ENCODE measurements around the gene THSD4.
A peak's percentile ranks its signal among the peaks of the same experiment; 100 is the strongest.

Gene THSD4
- total RNA-seq = 0 to 0.22 (median 0.04) reads per million in 3 experiments

DNA sequence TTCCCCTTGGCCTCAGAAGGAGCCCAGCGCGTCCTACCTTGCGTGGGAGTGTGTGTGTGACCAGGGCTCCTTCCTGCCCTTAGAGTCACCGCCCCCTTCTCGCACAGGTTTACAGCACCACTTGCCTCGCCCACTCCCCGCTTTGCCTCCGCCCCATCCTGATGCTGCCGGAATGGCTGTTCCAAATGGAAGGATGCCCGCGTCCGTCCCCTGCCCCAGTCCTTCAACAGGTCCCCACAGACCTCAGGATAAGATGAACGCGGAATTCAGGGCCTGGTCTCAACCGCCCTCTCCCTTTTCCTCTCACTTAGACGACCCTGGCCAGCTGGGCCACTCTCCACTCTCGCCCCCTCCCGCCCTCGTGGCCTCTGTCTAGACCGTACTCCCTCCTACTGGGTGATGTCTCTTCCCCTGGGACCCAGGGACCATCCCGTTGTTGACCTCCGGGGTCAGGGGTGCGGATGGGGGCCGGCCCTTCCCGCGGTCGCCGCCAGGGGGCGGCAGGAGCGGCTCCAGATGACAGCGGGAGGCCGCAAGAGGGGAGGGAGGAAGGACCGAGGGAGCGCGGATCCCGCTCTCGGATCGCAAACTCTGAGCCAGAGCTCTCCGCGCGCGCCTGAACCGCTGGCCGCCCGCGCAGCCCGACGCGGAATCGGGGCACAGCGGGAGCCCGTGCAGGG lies at the start of gene THSD4:
TSS of gene THSD4 (plus strand) at position 585 of the 680 bp plus-strand sequence.
- DNase-seq = peak; percentile 18

DNA sequence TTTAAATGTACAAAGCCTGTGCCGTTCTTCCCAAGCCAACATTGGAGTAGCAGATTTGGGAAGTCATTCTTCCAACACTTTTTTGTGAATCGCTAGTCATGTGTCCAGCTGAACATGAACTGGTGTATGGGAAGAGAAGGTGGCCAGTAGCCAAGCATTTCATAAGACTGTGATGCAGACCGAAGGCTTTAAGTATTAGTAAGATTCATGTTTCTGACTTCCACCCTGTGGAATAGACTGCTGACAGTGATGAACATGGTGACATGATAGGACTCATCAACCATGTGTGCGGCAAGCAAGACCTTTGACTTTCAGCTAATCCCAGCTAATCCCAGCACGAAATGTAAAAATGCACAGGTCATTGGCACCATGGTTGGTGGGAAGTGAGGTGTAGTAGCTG lies 48.3 kb upstream of the THSD4 start:
- no peak for DNase-seq

DNA sequence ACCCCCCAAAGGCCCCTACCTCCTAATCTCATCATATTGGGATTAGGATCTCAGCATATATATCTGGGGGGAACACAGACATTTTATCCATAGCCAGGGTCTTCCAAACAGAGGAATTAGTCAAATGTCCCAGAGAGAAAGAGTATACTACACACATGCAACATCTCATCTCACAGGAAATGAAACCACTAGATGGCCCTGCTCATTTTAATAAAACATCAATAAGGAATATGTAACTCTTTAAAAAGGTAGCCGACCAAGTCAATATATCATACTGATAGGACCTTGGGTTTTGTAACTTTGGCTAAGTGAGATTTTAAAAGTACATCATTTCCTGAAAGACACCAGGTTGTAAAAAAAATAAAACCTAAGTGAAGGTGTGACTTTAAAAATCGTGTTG lies 45.6 kb upstream of the THSD4 start:
- DNase-seq = no peak

DNA sequence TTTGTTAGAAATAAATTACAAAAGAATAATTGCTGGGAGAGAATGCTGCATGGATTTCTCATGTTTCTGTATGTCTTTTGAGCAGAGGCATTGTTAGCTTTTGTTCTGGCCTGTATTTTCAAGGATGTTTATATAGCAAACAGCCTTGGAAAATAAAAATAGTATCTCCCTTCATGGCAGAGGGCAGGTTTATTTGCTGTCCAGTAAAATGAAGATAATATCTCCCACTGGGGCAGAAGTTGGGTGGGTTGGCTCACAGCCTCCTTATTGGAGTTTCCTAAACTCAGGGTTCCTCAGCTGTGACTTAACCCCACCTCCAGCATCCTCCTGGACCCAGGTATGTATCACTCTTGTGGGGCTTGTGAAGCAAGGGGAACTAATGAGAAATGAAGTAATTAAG lies 43.7 kb upstream of the THSD4 start:
- DNase-seq = no peak

DNA sequence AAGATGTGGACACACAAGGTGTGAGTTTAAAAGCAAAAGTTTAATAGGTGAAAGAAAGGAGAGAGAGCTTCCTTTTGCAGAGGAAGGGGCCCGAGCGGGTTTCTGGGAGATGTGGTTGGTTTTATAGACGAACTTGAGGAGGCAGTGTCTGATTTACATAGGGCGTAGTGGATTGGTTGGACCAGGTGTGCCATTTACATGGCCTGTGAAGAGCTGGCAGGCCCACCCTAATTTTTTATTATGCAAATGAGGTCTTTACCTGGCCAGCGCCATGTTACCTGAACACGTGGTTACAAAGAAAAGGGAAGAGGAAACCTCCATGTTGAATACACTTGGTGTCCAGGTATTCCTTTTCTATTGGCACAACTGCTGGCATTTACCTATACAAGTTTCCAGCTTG lies 42.8 kb upstream of the THSD4 start:
- DNase-seq = no peak

DNA sequence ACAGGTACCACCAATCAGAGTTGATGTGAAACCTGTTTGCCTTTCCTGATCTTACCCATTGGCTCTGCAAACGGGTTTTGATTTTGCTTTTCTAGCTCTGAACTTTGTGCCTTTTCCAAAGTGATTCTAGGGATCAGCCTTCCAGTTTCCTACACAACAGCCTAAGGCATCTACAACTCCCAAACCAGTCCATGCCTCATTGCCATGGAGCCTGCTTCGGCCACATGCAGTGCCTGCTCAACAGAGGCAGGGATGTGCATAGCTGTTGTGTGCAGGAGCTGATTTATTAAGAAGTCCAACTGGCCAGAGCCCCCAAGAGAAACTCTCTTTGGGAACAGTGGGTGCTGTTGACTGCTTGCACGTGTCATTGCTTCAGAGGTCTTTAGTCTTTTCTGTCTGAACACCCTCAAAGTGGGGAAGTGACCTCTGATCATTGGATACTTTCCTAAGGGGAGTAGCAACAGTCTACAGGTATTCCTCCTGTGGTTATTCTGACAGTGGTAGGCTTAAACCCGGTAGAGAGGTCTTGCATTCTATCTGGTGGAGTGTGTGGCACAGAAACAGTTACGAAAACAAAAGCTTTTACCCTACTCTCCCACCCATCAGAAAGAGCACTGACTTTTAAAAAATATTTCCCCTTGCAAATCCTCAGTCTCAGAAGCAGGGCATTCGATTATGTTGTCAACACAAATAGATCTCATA lies 36.6 kb upstream of the THSD4 start:
- DNase-seq = no peak

DNA sequence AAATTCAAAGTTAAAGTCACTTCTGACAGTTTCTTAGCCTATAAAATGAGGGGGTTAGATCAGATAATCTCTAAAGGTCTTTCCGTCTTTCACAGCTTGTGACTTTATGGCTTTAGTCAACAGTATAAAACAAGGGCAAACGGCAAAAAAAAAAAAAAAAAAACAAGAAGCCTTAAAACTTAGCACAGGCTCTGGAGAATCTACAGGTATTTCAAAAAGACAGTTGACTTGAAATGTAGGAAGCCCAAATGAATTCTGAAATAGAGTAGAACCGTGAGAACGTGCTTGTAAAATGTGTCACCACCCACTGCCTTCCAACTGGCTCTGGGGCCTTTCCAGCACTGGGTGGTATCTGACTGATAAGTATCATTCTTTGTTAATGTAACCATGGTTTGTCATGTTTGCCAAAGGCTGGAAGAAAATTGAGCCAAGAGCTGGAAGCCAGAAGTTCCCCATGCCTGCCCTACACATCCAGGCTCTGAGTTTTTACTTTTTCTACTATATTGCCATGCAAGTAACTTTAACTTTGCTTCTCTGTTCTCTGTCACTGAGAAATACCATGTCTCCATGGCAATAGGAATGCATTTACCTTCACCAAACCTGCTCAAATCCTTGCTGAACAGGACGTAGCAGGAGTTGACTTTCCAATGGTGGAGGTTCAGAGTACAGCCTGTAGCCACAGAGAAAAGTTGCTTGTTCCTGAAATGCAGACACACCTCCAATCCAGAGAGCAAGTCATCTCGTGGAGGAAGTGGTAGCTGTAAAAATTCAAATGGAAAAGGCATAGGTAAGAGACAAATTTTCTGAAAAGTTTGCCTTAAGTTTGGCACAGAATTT lies 35.8 kb upstream of the THSD4 start:
- DNase-seq = no peak

DNA sequence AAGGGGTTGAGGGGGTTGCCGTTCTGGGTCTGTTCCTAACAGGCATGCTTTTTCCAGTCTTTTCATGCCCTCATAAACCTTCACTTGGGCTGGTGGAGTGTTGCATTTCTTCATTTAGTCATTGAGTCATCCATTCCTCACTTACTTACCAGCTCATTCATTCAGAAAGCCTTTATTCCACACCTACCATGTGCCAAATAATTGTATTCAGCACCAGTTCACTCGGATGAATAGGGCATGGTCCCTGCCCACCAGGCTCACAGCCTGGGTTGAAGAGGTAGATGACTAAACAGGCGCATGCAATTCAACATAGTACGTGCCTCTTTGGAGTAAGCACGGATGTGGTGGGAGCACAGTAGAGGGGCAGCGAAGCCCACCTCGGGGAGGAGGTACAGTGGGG lies 35.1 kb upstream of the THSD4 start:
- DNase-seq = no peak

DNA sequence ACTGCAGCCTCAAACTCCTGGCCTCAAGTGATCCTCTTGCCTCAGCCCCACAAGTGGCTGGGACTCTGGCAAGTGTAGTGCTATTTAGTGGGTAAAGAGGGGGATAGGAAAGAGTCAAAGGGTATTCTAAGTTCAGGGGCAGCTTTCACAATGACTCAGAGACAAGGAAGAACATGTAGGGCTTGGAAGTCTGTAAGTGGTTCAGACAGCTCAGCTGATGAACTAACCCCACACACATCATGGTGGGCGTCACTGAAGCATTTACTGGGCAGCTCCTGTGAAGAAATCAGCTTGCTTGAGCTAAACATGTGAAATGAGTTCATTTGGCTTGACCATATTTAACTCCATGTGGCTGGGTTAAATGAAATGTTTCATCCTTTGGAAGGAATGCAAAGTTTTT lies 34.6 kb upstream of the THSD4 start:
- no peak for DNase-seq

DNA sequence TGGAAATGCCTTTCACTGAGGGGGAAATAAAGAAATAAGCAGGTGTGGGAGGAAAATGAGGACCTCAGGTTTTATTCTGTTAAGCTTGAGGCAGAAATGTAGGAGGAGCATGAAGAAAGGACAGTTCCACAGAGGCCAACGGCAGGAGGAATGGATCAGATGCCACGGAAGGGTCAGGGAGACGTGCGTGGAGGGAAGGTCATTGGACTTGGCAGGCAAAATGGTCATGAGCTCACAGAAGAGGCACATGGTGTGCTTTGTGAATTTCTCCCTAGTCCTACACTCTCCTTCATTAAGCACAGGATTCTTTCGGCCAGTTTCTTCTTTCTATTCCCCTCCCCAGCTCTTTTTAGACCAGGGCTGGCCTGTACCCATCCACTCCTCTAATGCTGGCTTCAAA lies 32.5 kb upstream of the THSD4 start:
- DNase-seq = no peak

DNA sequence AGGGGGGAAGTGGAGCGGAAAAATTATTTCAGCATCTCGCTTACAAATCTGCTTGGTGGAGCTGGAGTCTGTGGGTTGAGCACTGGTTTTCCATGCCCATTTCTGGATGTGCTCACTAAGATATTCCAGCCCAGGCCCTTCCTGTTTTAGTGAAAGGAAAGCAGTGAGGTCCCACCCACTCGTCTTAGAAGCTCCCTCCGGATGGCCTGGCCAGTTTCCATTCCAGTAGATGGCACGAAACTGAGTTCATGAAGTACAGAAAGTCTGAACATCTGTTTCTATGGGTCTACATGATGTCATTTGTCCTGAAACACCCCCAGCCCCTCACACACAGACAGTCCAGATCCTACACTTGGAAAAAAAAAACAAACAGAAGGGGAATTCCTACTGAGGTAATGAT lies 31.9 kb upstream of the THSD4 start:
- DNase-seq = no peak

DNA sequence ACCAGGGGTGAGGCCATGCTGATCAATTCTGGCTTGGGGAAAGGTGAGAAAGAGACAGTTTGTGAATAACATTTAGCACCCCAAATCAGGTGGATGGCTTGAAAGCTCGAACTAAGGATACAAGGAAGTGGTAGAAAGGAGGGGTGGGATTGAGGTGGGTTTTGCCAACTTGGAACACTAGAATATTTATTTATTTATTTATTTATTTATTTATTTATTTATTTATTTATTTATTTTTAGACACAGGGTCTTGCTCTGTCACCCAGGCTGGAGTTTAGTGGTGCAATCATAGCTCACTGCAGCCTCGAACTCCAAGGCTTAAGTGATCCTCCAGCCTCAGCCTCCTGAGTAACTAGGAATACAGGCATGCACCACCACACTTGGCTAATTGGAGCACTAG lies 31.0 kb upstream of the THSD4 start:
- no peak for DNase-seq

DNA sequence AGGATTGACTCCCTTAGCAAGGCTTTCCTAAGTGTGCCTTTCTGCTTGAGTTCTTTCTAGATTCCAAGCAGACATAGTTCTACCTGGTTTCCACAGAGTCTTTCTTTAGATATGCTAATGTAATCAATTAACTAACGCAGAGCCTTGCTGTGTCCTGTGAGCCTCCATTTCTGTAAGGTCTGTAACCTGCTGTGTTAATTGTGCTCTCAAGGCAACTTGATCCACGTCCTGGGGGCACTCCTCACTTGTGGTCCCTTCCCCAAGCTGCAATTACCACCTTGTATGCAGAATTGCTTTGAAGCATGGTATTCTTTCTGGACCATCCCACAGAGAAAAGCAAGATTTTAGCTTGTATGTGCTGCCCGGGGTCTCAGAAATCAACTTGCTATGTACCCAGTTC lies 29.5 kb upstream of the THSD4 start:
- DNase-seq = no peak

DNA sequence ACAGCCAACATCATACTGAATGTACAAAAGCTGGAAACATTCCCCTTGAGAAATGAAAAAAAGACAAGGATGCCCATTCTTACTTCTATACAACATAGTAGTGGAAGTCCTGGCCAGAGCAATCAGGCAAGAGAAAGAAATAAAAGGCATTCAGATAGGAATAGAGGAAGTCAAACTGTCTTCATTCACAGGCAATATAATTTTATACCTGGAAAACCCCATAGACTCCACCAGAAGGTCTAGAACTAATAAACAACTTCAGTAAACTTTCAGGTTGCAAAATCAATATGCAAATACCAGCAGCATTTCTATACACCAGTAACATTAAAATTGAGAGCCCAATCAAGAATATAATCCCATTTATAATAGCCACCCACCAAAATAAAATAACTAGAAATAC lies 27.1 kb upstream of the THSD4 start:
- no peak for DNase-seq

DNA sequence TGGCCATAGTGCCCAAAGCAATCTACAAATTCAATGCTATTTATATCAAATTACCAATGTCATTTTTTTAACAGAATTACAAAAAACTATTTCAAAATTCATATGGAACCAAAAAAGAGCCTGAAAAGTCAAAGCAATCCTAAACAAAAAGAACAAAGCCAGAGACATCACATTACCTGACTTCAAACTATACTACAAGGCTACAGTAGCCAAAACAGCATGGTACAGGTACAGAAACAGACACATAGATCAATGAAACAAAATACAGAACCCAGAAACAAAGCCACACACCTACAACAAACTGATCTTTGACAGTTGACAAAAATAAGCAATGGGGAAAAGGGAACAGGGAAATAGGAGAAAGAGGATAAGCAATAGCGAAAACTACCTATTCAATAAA lies 26.6 kb upstream of the THSD4 start:
- no peak for DNase-seq

DNA sequence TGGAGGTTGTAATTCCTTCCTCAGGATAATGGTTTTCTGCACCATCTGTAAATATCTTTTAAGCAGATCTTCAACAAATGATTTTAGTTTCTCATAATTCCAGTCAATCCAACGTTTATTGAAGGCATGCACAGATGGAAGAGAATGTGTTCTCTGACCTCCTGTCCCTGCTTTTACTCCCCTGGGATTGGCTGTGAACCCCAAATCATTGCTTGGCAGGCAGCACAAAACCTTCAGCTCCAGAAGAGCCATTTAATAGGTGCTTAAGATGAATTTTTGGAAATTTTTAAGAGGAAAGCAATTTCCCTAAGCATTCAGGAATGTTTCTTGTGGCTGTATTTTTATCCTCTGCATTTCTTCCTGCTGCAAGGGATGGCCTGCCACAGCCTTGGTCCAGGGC lies 25.5 kb upstream of the THSD4 start:
- DNase-seq = no peak

DNA sequence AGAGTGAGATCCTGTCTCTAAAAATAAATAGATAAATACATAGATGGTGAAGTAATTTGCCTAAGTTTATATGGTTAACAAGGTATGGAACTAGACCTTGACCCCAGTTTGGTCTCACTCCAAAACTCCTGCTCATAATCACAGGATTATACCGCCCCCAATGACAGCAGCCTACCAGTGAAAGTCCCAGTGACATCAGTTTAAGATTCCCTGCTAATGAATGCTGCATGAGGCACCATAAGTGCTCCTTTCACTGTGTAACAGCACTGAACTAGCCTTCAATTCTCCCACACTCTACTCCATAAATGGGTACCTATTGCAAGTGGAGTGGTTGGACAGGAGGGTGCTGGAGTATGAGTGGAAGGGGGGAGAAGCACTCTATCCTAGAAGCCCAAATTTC lies 23.7 kb upstream of the THSD4 start:
- no peak for DNase-seq

DNA sequence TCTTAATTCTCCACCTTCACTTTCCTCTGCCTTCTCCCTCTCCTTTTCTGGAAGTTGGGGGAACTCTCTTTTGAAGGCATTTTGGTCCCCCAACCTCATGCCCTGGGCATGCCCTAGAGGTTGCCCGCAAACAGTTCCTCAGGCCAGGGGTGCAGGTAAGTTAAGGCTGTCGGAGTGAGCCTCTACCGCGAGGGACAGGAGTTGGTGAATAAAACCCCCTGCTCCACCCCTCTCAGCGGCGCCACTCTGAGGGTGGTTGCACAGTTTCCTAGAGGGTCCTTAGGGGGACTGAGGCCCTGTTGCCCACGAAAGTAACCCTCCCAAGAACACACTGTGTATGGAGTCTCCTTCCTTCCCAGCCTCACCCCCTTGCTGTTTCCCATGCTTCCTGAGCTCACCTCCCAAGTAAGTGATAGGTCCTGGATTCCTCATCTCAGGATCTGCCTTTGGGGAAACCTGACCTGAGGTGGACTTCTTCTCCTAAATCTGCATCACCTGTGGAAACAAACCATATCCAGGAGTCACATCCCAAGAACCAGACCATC lies 23.1 kb upstream of the THSD4 start:
- no peak for DNase-seq

DNA sequence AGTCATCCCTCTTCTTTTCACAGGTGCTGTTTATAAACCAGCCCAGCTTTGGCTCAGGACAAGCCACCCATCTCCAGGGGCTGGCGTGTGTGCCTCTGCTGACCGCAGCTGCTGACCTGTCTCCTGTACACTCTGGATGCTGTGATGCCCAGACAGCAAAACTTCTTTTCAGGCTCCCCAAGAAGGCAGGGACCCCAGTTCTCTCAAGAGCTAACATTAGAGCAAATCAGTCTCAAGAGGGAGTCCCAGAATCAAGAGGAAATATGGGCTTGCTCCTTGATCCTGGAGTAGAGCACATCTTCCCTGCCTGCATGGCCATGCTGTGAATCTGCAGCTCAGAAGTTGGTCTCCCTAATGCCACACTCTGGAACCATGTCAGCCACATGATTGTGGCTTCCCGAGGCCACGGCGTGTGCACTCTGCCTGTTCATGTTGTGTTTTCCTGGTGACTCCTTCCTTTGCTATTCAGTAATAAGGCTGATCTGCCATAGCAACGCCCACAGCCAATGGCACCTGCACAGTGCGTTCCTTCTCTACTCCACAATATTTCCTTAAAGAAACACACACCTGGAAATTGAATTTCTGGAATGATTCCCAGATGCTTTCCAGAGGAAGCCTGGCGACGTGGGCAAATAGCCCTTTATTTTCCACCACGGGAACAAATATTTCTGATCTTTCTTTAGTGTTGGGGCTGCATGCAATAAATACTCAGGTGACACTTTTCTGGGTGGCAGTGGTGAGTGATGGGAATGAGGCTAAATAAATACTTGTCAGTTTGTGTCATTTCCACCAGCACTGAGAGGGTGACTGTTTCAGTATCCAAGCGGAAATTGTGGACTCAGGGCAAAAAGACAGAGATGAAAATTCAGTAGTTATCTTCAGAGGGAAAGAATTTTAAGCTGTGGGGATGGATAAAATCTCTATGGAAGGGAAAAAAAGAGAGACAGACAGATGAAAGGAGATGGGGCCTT lies 21.9 kb upstream of the THSD4 start:
- DNase-seq = no peak

DNA sequence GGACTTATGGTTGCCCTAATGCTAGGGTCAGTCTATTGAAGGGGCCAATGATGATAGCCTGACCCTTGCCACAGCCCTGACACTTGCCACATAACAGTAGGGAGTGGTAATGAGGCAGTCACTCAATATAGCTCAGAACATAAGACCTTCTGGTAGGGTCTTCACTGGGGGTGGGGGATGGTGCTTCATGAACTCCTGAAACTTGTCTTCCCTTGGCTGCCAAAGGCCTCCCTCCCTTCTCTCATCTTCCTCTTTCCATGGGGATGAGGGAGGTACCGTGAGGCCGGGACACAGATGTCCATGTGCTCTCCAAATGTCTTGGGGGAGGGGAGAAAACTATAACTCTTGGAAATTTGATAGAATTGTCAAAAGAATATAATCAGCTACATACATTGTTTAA lies 21.1 kb upstream of the THSD4 start:
- DNase-seq = no peak

DNA sequence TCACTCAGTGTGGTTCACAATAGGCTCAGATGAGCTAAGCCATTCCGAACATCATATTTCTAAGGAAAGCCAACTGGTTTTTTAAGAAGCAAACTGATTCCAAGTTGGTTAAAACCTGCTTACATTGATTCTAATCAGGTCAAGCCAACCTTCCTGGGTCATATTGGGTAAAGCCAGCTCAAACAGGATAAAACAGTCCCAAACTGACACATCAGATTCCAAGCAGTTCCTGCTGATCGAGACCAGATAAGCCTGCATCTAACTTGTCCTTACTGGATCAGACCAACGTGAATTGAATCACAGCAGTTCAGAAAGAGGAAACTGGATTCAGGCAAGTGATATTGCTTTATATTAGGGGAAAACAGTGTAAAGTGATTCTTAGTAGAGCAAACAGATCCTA lies 18.6 kb upstream of the THSD4 start:
- no peak for DNase-seq

DNA sequence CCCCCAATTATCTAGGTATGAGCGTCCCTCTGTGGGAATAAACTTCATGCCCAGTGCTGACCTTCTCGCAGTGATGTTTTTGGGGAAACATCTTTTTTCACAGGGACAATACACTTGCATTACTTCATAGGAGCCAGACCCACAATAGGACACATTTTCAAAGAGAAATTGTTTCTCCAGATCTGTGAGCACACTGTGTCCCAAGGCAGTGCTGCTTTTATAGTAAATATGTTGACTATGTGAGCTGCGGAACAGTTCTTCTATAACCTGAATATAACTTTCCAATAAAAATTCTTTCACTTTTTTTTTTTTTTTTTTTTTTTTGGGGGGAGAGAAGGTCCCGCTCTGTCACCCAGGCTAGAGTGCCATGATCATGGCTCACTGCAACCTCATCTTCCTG lies 17.4 kb upstream of the THSD4 start:
- DNase-seq = no peak
